Endodermal cell (in vitro differentiated cells): Measurements from ENCODE around the gene MAP7. TPM values are rescaled to one million over a fixed set of nuclear protein-coding genes. Genes with fewer than 3 reads are reported as not detected.

Experiments used
- DNase-seq: peaks from one replicate; pipeline ENCODE4 v3.0.0-alpha.2; 2017
- H3K27ac ChIP-seq: 2 replicates; pipeline ENCODE4 v1.5.1; 2013; ENCODE audit warnings: mild to moderate bottlenecking, low read depth, low read length, moderate library complexity
- H3K27me3 ChIP-seq: 2 replicates; pipeline ENCODE4 v1.6.1; 2013; ENCODE audit warnings: mild to moderate bottlenecking, low read length, moderate library complexity; ENCODE audit not compliant: insufficient read depth, control insufficient read depth, poor library complexity, severe bottlenecking
- H3K36me3 ChIP-seq: 2 replicates; pipeline ENCODE4 v1.7.0; 2013; ENCODE audit warnings: mild to moderate bottlenecking, low read length, moderate library complexity; ENCODE audit not compliant: control insufficient read depth, insufficient read depth
- H3K4me1 ChIP-seq: one replicate; pipeline ENCODE4 v1.7.0; 2013; ENCODE audit warnings: low read length; ENCODE audit not compliant: control insufficient read depth, insufficient read depth
- H3K4me3 ChIP-seq: 2 replicates; pipeline ENCODE4 v1.5.1; 2013; ENCODE audit warnings: mild to moderate bottlenecking, low read length, moderate library complexity
- H3K9ac ChIP-seq: 2 replicates; pipeline ENCODE4 v1.6.1; 2013; ENCODE audit warnings: mild to moderate bottlenecking, low read length, moderate library complexity; ENCODE audit not compliant: poor library complexity, severe bottlenecking; ENCODE audit errors: extremely low read depth
- H3K9me3 ChIP-seq: 2 replicates; pipeline ENCODE4 v1.6.1; 2013; ENCODE audit warnings: mild to moderate bottlenecking, low read length, moderate library complexity; ENCODE audit not compliant: control insufficient read depth
- H3K27ac Mint-ChIP-seq: 2 replicates; pipeline ENCODE4 v1.8.0; 2020; ENCODE audit warnings: mixed read lengths
- H3K27me3 Mint-ChIP-seq: 2 replicates; pipeline ENCODE4 v1.8.0; 2021; ENCODE audit warnings: mild to moderate bottlenecking, mixed read lengths; ENCODE audit not compliant: insufficient read depth
- H3K36me3 Mint-ChIP-seq: 2 replicates; pipeline ENCODE4 v1.8.0; 2020; ENCODE audit warnings: low read depth, mixed read lengths
- H3K4me1 Mint-ChIP-seq: 2 replicates; pipeline ENCODE4 v1.8.0; 2020; ENCODE audit warnings: mixed read lengths
- H3K4me3 Mint-ChIP-seq: 2 replicates; pipeline ENCODE4 v1.8.0; 2020; ENCODE audit warnings: mild to moderate bottlenecking, moderate library complexity, mixed read lengths
- H3K9me3 Mint-ChIP-seq: 2 replicates; pipeline ENCODE4 v1.8.0; 2020; ENCODE audit warnings: mild to moderate bottlenecking, mixed read lengths
- WGBS, 2 experiments: methylation state at CpG; one replicate each; pipeline versions ENCODE4 v1.1.5 to v1.1.7; 2013; ENCODE audit warnings: missing lambda C conversion rate in 2 of 2, mixed read lengths in 1 of 2; ENCODE audit not compliant: insufficient coverage in 1 of 2, insufficient read length in 1 of 2; 5-methylcytosine and 5-hydroxymethylcytosine counted together
- total RNA-seq, 2 donors: library from RNA; stranded (reverse); fragmentation: NEBNext Ultra II Directional in 1 of 2; extraction: Animal tissue kit (Norgen Biotek cat#: 25700) in 1 of 2; gene quantifications; 2 replicates in 1 of 2; 3 replicates in 1 of 2; pipeline ENCODE4 v1.2.1, GENCODE V29; 2021
- TF ChIP-seq, protein P1 (sequence below): fragments of 200-600 bp; sonication (generic); conservative IDR thresholded peaks from 2 replicates; pipeline ENCODE4 v1.5.0; 2021; ENCODE audit warnings: antibody characterized with exemption, mild to moderate bottlenecking

MAP7 gene
- total RNA-seq, 2 donors from 2014 or later, result 42.4 to 48.7 TPM

GRCh38 chr6:136323431-136324112 lies 226.7 kb downstream of the MAP7 start:
- Mint-ChIP-seq H3K9me3 (no peaks in the 10 kb centered on the region), H3K36me3 (no peaks in the 10 kb centered on the region), H3K4me1 (peaks cover 4% of the 10 kb centered on the region), H3K4me3 (no peak overlapping the region), H3K27me3 (peaks cover 2% of the 10 kb centered on the region), H3K27ac (no peak overlapping the region)
- Histone ChIP-seq H3K27ac (peak overlapping the region; percentile 68), H3K4me1 (no peaks in the 10 kb centered on the region), H3K9me3 (no peaks in the 10 kb centered on the region), H3K27me3 (no peaks in the 10 kb centered on the region), H3K9ac (no peak overlapping the region), H3K36me3 (no peaks in the 10 kb centered on the region), H3K4me3 (no peak overlapping the region)
- TF ChIP-seq, protein P1, sequence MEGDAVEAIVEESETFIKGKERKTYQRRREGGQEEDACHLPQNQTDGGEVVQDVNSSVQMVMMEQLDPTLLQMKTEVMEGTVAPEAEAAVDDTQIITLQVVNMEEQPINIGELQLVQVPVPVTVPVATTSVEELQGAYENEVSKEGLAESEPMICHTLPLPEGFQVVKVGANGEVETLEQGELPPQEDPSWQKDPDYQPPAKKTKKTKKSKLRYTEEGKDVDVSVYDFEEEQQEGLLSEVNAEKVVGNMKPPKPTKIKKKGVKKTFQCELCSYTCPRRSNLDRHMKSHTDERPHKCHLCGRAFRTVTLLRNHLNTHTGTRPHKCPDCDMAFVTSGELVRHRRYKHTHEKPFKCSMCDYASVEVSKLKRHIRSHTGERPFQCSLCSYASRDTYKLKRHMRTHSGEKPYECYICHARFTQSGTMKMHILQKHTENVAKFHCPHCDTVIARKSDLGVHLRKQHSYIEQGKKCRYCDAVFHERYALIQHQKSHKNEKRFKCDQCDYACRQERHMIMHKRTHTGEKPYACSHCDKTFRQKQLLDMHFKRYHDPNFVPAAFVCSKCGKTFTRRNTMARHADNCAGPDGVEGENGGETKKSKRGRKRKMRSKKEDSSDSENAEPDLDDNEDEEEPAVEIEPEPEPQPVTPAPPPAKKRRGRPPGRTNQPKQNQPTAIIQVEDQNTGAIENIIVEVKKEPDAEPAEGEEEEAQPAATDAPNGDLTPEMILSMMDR, result no peak
- DNase-seq, result no peak
- WGBS, 2 experiments, result 91 to 94% methylated on average over 4 to 10 of the region's 10 CpGs

DNA sequence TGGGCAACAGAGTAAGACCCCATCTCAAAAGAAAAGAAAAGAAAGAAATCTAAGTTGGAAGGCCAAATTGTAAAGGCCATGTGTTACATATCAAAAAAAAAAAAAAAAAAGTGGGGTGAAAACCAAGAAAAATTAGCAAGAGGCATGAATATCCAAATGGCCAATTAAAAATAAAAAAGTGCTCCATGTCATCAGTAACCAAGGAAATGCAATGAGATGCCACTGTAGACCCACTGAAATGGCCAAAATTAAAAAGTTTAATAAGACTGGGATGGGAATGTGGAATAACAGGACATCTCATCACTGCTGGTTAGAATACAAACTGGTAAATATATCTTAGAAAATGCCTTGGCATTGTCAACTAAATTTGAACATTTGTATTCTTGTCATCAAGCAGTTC lies 230.5 kb downstream of the MAP7 start:
- H3K4me1 Mint-ChIP-seq, result peaks cover 4% of the 10 kb centered on the region
- no peak overlapping the region for H3K4me3 Mint-ChIP-seq
- Histone ChIP-seq H3K4me3 (no peak overlapping the region), H3K9me3 (no peaks in the 10 kb centered on the region), H3K4me1 (no peaks in the 10 kb centered on the region), H3K27me3 (no peaks in the 10 kb centered on the region), H3K27ac (no peak overlapping the region), H3K9ac (no peak overlapping the region), H3K36me3 (no peaks in the 10 kb centered on the region)
- TF ChIP-seq, protein P1, result no peak
- H3K9me3 Mint-ChIP-seq, result no peaks in the 10 kb centered on the region
- H3K36me3 Mint-ChIP-seq, result no peaks in the 10 kb centered on the region
- no peak for DNase-seq
- peaks cover 2% of the 10 kb centered on the region for H3K27me3 Mint-ChIP-seq
- H3K27ac Mint-ChIP-seq, result no peak overlapping the region

DNA sequence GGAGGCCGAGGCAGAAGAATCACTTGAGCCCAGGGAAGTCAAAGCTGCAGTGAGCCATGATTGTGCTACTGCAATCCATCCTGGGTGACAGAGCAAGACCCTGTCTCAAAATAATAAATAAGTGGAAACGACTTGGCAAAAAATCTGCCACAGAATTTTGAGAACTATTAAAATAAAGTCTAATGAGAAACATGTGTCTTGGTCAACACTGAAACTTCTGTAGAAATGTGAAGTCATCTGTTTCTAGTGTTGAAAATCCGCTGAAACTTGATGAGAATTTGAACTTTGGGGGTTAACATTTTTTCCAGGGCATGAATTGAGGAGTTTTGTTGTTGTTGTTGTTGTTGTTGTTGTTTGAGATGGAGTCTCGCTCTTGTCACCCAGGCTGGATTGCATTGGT lies 231.5 kb downstream of the MAP7 start:
- TF ChIP-seq, protein P1, result no peak
- no peak for DNase-seq
- no peaks in the 10 kb centered on the region for H3K36me3 Mint-ChIP-seq
- H3K4me1 Mint-ChIP-seq, result peaks cover 1% of the 10 kb centered on the region
- no peak overlapping the region for H3K4me3 ChIP-seq
- no peak overlapping the region for H3K4me3 Mint-ChIP-seq
- H3K9me3 Mint-ChIP-seq, result no peaks in the 10 kb centered on the region
- H3K36me3 ChIP-seq, result no peaks in the 10 kb centered on the region
- H3K9ac ChIP-seq, result no peak overlapping the region
- no peaks in the 10 kb centered on the region for H3K9me3 ChIP-seq
- no peak overlapping the region for H3K27ac ChIP-seq
- H3K27me3 Mint-ChIP-seq, result peaks cover 2% of the 10 kb centered on the region
- WGBS, 2 experiments, result 77 to 89% methylated on average over 3 to 4 of the region's 4 CpGs
- H3K4me1 ChIP-seq, result no peaks in the 10 kb centered on the region
- no peak overlapping the region for H3K27ac Mint-ChIP-seq
- no peaks in the 10 kb centered on the region for H3K27me3 ChIP-seq
